H1 (cell line): ENCODE results near the gene POLR3C. TPM values are rescaled to one million over a fixed set of nuclear protein-coding genes. Genes with fewer than 3 reads are reported as not detected.

ENCODE experiments used
- CEBPB ChIP-seq: IDR thresholded peaks from 2 replicates; pipeline ENCODE4 v1.6.1; 2012; ENCODE audit warnings: low read depth, low read length
- EZH2 ChIP-seq: fragments of 200-600 bp; sonication (generic); IDR thresholded peaks from 2 replicates; pipeline ENCODE4 v1.7.1; 2012; ENCODE audit warnings: low read depth, mild to moderate bottlenecking, moderate library complexity, low read length, inconsistent platforms; ENCODE audit not compliant: severe bottlenecking
- FOSL1 ChIP-seq: IDR thresholded peaks from 2 replicates; pipeline ENCODE4 v1.6.1; 2011; ENCODE audit warnings: mild to moderate bottlenecking, low read depth, low read length, moderate library complexity; ENCODE audit not compliant: insufficient read depth
- GABPA ChIP-seq: IDR thresholded peaks from 2 replicates; pipeline ENCODE4 v1.6.1; 2011; ENCODE audit warnings: mild to moderate bottlenecking, low read length, moderate library complexity, borderline replicate concordance; ENCODE audit not compliant: insufficient read depth
- MAFK ChIP-seq: IDR thresholded peaks from 2 replicates; pipeline ENCODE4 v1.6.1; 2012; ENCODE audit warnings: low read depth, mild to moderate bottlenecking, improper control_type of control experiment, low read length
- RNF2 ChIP-seq: fragments of 200-900, 300-1000 bp; sonication (generic); IDR thresholded peaks from 2 replicates; pipeline ENCODE4 v1.7.1; 2016; ENCODE audit warnings: borderline replicate concordance, low read depth, mild to moderate bottlenecking, antibody characterized with exemption, low read length; ENCODE audit not compliant: poor library complexity, severe bottlenecking; ENCODE audit errors: missing control alignments
- polyA plus RNA-seq, 7 experiments: library from polyadenylated mRNA; depleted of rRNA in 3 of 7; stranded (reverse) in 5 of 7; unstranded in 2 of 7; fragments of >200 nt in 5 of 7; fragments of 200-250 nt in 2 of 7; gene quantifications; 1 replicate in 5 of 7; 2 replicates in 1 of 7; 4 replicates in 1 of 7; pipeline versions ENCODE4 v1.2.1 to v1.2.3, GENCODE V29; 2011 to 2013; ENCODE audit warnings: missing spikeins in 2 of 7, mixed read lengths in 2 of 7
- total RNA-seq: library from RNA; stranded (reverse); fragmentation: NEBNext Ultra II Directional; extraction: Animal tissue kit (Norgen Biotek cat#: 25700); gene quantifications from 2 replicates; pipeline ENCODE4 v1.2.1, GENCODE V29; 2021
- TF ChIP-seq, protein P1 (sequence below): fragments of 300-600 bp; sonication (generic); IDR thresholded peaks from 2 replicates; pipeline ENCODE4 v1.7.1; 2012; ENCODE audit warnings: low read length, moderate library complexity, mild to moderate bottlenecking, inconsistent platforms; ENCODE audit not compliant: insufficient replicate concordance
- TF ChIP-seq, protein P2 (sequence below): IDR thresholded peaks from 2 replicates; pipeline ENCODE4 v1.6.1; 2012; ENCODE audit warnings: low read length, inconsistent platforms

POLR3C gene
- total and polyA plus RNA-seq, 2 of the 8 experiments (the other 6 are each of a cell fraction or from before 2014, with no cell fraction given): 26.8 TPM

DNA sequence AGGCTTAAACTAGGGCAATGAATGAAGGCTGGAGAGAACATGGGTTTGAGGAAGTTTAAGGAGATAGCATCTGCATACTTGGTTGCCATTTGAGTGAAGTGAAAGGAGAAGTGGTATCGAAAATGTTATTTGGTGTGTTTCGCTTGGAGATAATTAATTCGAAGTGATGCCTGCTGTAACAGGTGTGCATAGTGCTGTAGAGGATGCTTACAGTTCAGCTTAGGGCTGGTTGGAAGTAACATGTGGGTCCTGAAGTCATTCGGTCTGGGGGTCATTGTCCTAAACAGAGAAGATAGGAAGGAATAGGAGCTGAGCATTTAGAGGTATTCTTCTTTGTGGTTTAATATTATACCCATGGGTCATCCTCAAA lies 21.1 kb downstream of the POLR3C start (continued):
- TF ChIP-seq, protein P1, sequence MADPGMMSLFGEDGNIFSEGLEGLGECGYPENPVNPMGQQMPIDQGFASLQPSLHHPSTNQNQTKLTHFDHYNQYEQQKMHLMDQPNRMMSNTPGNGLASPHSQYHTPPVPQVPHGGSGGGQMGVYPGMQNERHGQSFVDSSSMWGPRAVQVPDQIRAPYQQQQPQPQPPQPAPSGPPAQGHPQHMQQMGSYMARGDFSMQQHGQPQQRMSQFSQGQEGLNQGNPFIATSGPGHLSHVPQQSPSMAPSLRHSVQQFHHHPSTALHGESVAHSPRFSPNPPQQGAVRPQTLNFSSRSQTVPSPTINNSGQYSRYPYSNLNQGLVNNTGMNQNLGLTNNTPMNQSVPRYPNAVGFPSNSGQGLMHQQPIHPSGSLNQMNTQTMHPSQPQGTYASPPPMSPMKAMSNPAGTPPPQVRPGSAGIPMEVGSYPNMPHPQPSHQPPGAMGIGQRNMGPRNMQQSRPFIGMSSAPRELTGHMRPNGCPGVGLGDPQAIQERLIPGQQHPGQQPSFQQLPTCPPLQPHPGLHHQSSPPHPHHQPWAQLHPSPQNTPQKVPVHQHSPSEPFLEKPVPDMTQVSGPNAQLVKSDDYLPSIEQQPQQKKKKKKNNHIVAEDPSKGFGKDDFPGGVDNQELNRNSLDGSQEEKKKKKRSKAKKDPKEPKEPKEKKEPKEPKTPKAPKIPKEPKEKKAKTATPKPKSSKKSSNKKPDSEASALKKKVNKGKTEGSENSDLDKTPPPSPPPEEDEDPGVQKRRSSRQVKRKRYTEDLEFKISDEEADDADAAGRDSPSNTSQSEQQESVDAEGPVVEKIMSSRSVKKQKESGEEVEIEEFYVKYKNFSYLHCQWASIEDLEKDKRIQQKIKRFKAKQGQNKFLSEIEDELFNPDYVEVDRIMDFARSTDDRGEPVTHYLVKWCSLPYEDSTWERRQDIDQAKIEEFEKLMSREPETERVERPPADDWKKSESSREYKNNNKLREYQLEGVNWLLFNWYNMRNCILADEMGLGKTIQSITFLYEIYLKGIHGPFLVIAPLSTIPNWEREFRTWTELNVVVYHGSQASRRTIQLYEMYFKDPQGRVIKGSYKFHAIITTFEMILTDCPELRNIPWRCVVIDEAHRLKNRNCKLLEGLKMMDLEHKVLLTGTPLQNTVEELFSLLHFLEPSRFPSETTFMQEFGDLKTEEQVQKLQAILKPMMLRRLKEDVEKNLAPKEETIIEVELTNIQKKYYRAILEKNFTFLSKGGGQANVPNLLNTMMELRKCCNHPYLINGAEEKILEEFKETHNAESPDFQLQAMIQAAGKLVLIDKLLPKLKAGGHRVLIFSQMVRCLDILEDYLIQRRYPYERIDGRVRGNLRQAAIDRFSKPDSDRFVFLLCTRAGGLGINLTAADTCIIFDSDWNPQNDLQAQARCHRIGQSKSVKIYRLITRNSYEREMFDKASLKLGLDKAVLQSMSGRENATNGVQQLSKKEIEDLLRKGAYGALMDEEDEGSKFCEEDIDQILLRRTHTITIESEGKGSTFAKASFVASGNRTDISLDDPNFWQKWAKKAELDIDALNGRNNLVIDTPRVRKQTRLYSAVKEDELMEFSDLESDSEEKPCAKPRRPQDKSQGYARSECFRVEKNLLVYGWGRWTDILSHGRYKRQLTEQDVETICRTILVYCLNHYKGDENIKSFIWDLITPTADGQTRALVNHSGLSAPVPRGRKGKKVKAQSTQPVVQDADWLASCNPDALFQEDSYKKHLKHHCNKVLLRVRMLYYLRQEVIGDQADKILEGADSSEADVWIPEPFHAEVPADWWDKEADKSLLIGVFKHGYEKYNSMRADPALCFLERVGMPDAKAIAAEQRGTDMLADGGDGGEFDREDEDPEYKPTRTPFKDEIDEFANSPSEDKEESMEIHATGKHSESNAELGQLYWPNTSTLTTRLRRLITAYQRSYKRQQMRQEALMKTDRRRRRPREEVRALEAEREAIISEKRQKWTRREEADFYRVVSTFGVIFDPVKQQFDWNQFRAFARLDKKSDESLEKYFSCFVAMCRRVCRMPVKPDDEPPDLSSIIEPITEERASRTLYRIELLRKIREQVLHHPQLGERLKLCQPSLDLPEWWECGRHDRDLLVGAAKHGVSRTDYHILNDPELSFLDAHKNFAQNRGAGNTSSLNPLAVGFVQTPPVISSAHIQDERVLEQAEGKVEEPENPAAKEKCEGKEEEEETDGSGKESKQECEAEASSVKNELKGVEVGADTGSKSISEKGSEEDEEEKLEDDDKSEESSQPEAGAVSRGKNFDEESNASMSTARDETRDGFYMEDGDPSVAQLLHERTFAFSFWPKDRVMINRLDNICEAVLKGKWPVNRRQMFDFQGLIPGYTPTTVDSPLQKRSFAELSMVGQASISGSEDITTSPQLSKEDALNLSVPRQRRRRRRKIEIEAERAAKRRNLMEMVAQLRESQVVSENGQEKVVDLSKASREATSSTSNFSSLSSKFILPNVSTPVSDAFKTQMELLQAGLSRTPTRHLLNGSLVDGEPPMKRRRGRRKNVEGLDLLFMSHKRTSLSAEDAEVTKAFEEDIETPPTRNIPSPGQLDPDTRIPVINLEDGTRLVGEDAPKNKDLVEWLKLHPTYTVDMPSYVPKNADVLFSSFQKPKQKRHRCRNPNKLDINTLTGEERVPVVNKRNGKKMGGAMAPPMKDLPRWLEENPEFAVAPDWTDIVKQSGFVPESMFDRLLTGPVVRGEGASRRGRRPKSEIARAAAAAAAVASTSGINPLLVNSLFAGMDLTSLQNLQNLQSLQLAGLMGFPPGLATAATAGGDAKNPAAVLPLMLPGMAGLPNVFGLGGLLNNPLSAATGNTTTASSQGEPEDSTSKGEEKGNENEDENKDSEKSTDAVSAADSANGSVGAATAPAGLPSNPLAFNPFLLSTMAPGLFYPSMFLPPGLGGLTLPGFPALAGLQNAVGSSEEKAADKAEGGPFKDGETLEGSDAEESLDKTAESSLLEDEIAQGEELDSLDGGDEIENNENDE: no peak
- TF ChIP-seq MAFK: no peak
- no peak for TF ChIP-seq RNF2
- no peak for TF ChIP-seq FOSL1
- TF ChIP-seq EZH2: no peak
- no peak for TF ChIP-seq CEBPB
- TF ChIP-seq, protein P2, sequence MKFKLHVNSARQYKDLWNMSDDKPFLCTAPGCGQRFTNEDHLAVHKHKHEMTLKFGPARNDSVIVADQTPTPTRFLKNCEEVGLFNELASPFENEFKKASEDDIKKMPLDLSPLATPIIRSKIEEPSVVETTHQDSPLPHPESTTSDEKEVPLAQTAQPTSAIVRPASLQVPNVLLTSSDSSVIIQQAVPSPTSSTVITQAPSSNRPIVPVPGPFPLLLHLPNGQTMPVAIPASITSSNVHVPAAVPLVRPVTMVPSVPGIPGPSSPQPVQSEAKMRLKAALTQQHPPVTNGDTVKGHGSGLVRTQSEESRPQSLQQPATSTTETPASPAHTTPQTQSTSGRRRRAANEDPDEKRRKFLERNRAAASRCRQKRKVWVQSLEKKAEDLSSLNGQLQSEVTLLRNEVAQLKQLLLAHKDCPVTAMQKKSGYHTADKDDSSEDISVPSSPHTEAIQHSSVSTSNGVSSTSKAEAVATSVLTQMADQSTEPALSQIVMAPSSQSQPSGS: no peak
- TF ChIP-seq GABPA: no peak
